Left ventricle myocardium inferior (tissue), 1 donor: ENCODE results near the gene FOXD3. TPM values are rescaled to one million over a fixed set of nuclear protein-coding genes. Genes with fewer than 3 reads are reported as not detected.

ENCODE experiments used
- DNase-seq: peaks from one replicate; pipeline ENCODE4 v3.0.0-alpha.2; 2020
- H3K27ac ChIP-seq: fragments of 200-600 bp; replicated peaks from 2 replicates; pipeline ENCODE4 v1.8.0; 2021
- H3K27me3 ChIP-seq: fragments of 200-600 bp; 2 replicates; pipeline ENCODE4 v1.8.0; 2021; ENCODE audit warnings: low read depth
- H3K36me3 ChIP-seq: fragments of 200-600 bp; 2 replicates; pipeline ENCODE4 v1.8.0; 2021
- H3K4me1 ChIP-seq: fragments of 200-600 bp; 2 replicates; pipeline ENCODE4 v1.8.0; 2021
- H3K4me3 ChIP-seq: fragments of 200-600 bp; 2 replicates; pipeline ENCODE4 v1.8.0; 2021; ENCODE audit warnings: mild to moderate bottlenecking, moderate library complexity
- H3K9me3 ChIP-seq: fragments of 200-600 bp; replicated peaks from 2 replicates; pipeline ENCODE4 v1.8.0; 2021
- intact Hi-C: fragments of 100-400 bp; cut with micrococcal nuclease; formaldehyde crosslinking; loops from one replicate; pipeline ENCODE4 v1.11.0; 2022
- total RNA-seq: library from RNA; stranded (reverse); fragmentation: NEBNext Ultra II Directional; extraction: Animal tissue kit (Norgen Biotek cat#: 25700); gene quantifications from one replicate; pipeline ENCODE4 v1.2.1, GENCODE V29; 2021
- TF ChIP-seq, protein P1 (sequence below): fragments of 200-600 bp; IDR thresholded peaks from 2 replicates; pipeline ENCODE4 v1.8.0; 2021; ENCODE audit warnings: antibody characterized with exemption, mild to moderate bottlenecking, borderline replicate concordance
- donor health status: DM: no; HTN: yes; CAD: no; lungs with severe emphysema.

Gene FOXD3
- total RNA-seq, 1 donor from 2014 or later: 0.11 TPM

- Histone ChIP-seq H3K4me1 (peaks cover 42% of the 10 kb centered on the region), H3K9me3 (no peaks in the 10 kb centered on the region), H3K27ac (no peak overlapping the region), H3K36me3 (no peaks in the 10 kb centered on the region), H3K4me3 (peak overlapping the region; percentile 60), H3K27me3 (peaks cover 100% of the 10 kb centered on the region)
- TF ChIP-seq, protein P1, sequence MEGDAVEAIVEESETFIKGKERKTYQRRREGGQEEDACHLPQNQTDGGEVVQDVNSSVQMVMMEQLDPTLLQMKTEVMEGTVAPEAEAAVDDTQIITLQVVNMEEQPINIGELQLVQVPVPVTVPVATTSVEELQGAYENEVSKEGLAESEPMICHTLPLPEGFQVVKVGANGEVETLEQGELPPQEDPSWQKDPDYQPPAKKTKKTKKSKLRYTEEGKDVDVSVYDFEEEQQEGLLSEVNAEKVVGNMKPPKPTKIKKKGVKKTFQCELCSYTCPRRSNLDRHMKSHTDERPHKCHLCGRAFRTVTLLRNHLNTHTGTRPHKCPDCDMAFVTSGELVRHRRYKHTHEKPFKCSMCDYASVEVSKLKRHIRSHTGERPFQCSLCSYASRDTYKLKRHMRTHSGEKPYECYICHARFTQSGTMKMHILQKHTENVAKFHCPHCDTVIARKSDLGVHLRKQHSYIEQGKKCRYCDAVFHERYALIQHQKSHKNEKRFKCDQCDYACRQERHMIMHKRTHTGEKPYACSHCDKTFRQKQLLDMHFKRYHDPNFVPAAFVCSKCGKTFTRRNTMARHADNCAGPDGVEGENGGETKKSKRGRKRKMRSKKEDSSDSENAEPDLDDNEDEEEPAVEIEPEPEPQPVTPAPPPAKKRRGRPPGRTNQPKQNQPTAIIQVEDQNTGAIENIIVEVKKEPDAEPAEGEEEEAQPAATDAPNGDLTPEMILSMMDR: no peak
- no peak for DNase-seq
- intact Hi-C loops: no loop called here
Measured at GRCh38 chr1:63318201-63318979, 4.0 kb upstream of the FOXD3 start.

GRCh38 chr1:63319046-63320021 is 3.0 kb upstream of the FOXD3 start:
- no peak for DNase-seq
- Histone ChIP-seq H3K27ac (no peak overlapping the region), H3K4me1 (peaks cover 50% of the 10 kb centered on the region), H3K4me3 (peak overlapping the region; percentile 21), H3K36me3 (no peaks in the 10 kb centered on the region), H3K9me3 (no peaks in the 10 kb centered on the region), H3K27me3 (peaks cover 100% of the 10 kb centered on the region)
- TF ChIP-seq, protein P1: no peak
- intact Hi-C loops: no loop called here

DNA sequence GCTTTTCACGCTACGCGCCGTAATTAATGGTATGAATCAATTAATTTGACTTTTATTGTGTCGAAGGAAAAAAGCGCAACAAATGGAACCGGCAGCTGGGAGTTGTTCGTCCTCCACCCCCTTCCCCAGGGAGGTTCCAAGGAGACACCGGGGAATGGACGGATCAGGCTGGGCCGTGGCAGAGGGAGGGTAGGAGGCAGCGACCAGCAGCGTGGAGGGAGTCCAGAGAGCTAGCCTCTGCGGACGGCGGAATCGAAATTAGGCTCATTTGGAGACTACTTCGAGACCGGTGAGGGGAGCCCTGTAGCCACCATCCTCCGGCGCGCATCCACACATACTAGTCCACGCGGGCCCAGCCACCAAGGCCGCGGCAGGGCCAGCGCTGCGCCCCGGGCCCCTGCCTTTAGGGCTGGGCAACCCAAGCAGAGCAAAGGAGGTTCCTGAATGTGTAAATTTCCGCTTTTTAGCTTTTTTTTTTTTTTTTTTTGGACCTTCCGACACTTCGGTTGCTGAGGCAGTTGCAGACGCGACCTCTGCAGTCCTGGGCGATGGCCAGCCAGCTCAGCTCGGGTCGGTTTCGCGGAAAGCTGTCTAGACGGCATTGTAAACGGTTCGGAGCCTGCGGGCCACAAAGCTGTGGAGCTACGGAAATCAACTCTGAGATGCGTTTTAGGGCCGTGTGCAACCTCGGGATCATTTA is 2.2 kb upstream of the FOXD3 start:
- intact Hi-C loops: no loop called here
- H3K27ac ChIP-seq: no peak overlapping the region
- DNase-seq: no peak
- TF ChIP-seq, protein P1: no peak
- H3K36me3 ChIP-seq: no peaks in the 10 kb centered on the region
- H3K4me1 ChIP-seq: peaks cover 52% of the 10 kb centered on the region
- H3K9me3 ChIP-seq: no peaks in the 10 kb centered on the region
- H3K27me3 ChIP-seq: peaks cover 100% of the 10 kb centered on the region
- peak overlapping the region; percentile 25 for H3K4me3 ChIP-seq

DNA sequence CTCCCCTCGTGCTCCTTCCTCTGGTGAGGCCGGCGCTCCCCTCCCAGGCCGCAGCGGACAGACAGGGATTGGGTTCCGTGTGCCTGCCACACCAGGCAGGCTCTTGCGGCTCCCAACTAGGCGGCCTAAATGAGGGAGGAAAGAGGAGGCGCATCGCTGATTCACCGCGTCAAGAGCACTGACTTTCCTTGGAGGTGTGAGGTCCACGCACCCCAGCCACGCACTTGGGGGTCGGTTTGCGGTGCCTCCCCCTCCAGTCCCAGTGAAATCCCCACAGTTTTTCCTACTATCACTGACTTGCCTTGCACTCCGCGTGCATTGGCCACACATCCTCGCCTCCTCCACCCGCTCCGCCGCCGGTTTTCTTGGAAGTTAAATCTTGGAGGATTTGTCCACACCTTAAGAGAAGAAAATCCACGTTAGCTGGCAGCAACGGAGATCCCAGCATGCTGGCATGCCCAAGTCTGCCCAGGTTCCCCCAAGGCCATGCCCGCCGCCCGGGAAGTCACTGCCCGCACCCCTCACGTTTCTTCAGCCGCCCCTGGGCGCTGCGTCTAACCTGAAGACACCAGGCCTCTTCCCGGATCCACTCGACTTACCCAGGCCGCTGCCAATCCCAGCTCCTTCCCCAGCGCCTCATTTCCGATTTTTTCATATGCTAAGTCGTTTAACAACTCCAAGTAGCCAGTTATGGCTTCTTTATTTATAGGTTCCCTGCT is 1.1 kb upstream of the FOXD3 start:
- no peaks in the 10 kb centered on the region for H3K9me3 ChIP-seq
- H3K36me3 ChIP-seq: no peaks in the 10 kb centered on the region
- intact Hi-C loops: no loop called here
- DNase-seq: no peak
- peak overlapping the region; percentile 65 for H3K4me3 ChIP-seq
- peaks cover 100% of the 10 kb centered on the region for H3K27me3 ChIP-seq
- peaks cover 52% of the 10 kb centered on the region for H3K4me1 ChIP-seq
- no peak overlapping the region for H3K27ac ChIP-seq
- TF ChIP-seq, protein P1: no peak

GRCh38 chr1:63321785-63322113 is 618 bp upstream of the FOXD3 start:
- TF ChIP-seq, protein P1: no peak
- intact Hi-C loops: no loop called here
- H3K27ac ChIP-seq: no peak overlapping the region
- H3K27me3 ChIP-seq: peaks cover 100% of the 10 kb centered on the region
- H3K9me3 ChIP-seq: no peaks in the 10 kb centered on the region
- H3K4me3 ChIP-seq: peak overlapping the region; percentile 65
- H3K4me1 ChIP-seq: peaks cover 50% of the 10 kb centered on the region
- DNase-seq: no peak
- no peaks in the 10 kb centered on the region for H3K36me3 ChIP-seq
